ENCODE data around the gene PPP1R15A. TPM values are rescaled to one million over a fixed set of nuclear protein-coding genes. Genes with fewer than 3 reads are reported as not detected.

PPP1R15A gene
- total RNA-seq, 4 donors from 2014 or later: 135 to 191 (median 144) TPM

DNA sequence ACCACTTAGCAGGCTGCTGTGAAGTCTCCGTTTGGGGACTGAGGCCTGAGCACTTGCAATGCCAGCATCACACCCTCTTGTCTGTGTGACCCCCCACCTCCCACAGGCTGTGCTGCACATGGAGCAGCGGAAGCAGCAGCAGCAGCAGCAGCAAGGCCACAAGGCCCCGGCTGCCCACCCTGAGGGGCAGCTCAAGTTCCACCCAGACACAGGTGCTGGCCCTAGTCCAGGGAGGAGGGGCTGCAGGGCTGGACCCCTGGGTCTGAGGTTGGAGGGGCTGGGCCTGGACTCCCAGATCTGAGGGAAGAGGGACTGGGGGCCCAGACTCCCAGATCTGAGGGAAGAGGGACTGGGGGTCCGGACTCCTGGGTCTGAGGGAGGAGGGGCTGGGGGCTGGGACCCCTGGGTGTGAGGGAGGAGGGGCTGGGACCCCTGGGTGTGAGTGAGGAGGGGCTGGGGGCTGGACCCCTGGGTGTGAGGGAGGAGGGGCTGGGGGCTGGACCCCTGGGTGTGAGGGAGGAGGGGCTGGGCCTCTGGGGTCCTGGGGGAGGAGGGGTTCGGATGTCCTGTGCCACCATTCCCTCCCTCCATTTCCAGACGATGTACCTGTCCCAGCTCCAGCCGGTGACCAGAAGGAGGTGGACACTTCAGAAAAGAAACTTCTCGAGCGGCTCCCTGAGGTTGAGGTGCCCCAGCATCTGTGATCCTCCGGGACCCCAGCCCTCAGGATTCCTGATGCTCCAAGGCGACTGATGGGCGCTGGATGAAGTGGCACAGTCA is 49.7 kb downstream of the PPP1R15A start:
- TF ChIP-seq EP300 (IDR thresholded peaks at IDR 0.05) (no peak), POLR2AphosphoS5 (IDR thresholded peaks at IDR 0.05) (no peak), POLR2A (IDR thresholded peaks at IDR 0.05) (no peak)
- TF ChIP-seq, protein P1, sequence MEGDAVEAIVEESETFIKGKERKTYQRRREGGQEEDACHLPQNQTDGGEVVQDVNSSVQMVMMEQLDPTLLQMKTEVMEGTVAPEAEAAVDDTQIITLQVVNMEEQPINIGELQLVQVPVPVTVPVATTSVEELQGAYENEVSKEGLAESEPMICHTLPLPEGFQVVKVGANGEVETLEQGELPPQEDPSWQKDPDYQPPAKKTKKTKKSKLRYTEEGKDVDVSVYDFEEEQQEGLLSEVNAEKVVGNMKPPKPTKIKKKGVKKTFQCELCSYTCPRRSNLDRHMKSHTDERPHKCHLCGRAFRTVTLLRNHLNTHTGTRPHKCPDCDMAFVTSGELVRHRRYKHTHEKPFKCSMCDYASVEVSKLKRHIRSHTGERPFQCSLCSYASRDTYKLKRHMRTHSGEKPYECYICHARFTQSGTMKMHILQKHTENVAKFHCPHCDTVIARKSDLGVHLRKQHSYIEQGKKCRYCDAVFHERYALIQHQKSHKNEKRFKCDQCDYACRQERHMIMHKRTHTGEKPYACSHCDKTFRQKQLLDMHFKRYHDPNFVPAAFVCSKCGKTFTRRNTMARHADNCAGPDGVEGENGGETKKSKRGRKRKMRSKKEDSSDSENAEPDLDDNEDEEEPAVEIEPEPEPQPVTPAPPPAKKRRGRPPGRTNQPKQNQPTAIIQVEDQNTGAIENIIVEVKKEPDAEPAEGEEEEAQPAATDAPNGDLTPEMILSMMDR (IDR thresholded peaks at IDR 0.05): no peak
- WGBS: 84% methylated on average over 8 of the region's 12 CpGs
- Histone ChIP-seq H3K36me3 (peaks cover 57% of the 10 kb centered on the region), H3K9me3 (no peaks in the 10 kb centered on the region), H3K4me1 (peaks cover 3% of the 10 kb centered on the region), H3K4me3 (no peak overlapping the region), H3K27me3 (no peaks in the 10 kb centered on the region), H3K27ac (no peak overlapping the region)
- DNase-seq (ENCODE audit: low spot score in 2 of 2): no peak

DNA sequence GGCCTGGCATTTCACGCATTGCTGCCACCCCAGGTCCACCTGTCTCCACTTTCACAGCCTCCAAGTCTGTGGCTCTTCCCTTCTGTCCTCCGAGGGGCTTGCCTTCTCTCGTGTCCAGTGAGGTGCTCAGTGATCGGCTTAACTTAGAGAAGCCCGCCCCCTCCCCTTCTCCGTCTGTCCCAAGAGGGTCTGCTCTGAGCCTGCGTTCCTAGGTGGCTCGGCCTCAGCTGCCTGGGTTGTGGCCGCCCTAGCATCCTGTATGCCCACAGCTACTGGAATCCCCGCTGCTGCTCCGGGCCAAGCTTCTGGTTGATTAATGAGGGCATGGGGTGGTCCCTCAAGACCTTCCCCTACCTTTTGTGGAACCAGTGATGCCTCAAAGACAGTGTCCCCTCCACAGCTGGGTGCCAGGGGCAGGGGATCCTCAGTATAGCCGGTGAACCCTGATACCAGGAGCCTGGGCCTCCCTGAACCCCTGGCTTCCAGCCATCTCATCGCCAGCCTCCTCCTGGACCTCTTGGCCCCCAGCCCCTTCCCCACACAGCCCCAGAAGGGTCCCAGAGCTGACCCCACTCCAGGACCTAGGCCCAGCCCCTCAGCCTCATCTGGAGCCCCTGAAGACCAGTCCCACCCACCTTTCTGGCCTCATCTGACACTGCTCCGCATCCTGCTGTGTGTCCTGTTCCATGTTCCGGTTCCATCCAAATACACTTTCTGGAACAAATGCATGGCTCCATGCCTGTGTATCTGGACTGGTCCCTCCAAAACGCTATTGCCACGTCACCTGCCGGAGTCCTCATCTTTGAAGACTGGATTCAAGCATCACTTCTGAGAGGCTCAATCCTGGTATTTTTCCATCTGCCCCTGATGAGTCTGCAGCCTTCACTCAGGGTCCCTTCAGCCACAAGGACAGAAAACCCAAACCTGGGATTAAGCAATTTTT is 50.6 kb downstream of the PPP1R15A start:
- Histone ChIP-seq H3K27me3 (no peaks in the 10 kb centered on the region), H3K9me3 (no peaks in the 10 kb centered on the region), H3K4me3 (no peak overlapping the region), H3K36me3 (peaks cover 50% of the 10 kb centered on the region), H3K27ac (no peak overlapping the region), H3K4me1 (peaks cover 7% of the 10 kb centered on the region)
- WGBS: 92% methylated on average over 18 of the region's 18 CpGs
- no peak for TF ChIP-seq POLR2AphosphoS5 (IDR thresholded peaks at IDR 0.05)
- no peak for TF ChIP-seq POLR2A (IDR thresholded peaks at IDR 0.05)
- no peak for TF ChIP-seq EP300 (IDR thresholded peaks at IDR 0.05)
- TF ChIP-seq, protein P1 (IDR thresholded peaks at IDR 0.05): no peak
- no peak for DNase-seq (ENCODE audit: low spot score in 2 of 2)

DNA sequence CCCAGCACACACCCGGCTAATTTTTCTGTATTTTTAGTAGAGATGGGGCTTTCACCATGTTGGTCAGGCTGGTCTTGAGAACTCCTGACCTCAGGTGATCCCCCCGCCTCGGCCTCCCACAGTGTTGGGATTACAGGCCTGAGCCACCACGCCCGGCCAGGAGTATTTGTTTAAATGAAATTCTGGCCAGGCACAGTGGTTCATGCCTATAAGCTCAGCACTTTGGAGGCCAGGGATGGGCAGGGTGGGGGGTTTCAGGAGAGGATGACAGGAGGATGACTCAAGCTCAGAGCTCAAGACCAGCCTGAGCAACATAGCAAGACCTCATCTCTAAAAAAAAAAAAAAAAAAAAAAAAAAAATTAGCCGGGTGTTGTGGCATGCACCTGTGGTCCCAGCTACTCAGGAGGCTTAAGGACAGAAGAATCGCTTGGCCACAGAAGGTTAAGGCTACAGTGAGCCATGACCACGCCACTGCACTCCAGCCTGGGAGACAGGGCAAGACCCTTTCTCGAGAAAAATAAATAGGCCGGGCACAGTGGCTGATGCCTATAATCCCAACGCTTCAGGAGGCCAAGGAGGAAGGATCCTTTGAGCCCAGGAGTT is 53.1 kb downstream of the PPP1R15A start:
- H3K27ac ChIP-seq: no peak overlapping the region
- peaks cover 29% of the 10 kb centered on the region for H3K36me3 ChIP-seq
- H3K4me1 ChIP-seq: peaks cover 7% of the 10 kb centered on the region
- WGBS: 85% methylated on average over 11 of the region's 11 CpGs
- H3K27me3 ChIP-seq: no peaks in the 10 kb centered on the region
- H3K4me3 ChIP-seq: no peak overlapping the region
- no peaks in the 10 kb centered on the region for H3K9me3 ChIP-seq
- TF ChIP-seq POLR2AphosphoS5 (IDR thresholded peaks at IDR 0.05) (no peak), POLR2A (IDR thresholded peaks at IDR 0.05) (no peak), EP300 (IDR thresholded peaks at IDR 0.05) (no peak)
- TF ChIP-seq, protein P1 (IDR thresholded peaks at IDR 0.05): no peak
- no peak for DNase-seq (ENCODE audit: low spot score in 2 of 2)

Other genes with a start within 250 kb of the PPP1R15A start
- gene DBP, start 235.0 kb upstream of the PPP1R15A start, total RNA-seq: 10 to 100 TPM; 11.2 to 22.3 (median 17.8) TPM
- 10 to 100 TPM in 2 of 4 donors, 1 to 10 TPM in 2; 8.8 to 11.0 (median 9.7) TPM for gene CA11, start 226.2 kb upstream of the PPP1R15A start, total RNA-seq
- 1 to 10 TPM in 2 of 4 donors, under 1 TPM in 2; 0.64 to 2.2 (median 1.3) TPM for gene NTN5, start 199.4 kb upstream of the PPP1R15A start, total RNA-seq
- gene FUT2, start 176.4 kb upstream of the PPP1R15A start, total RNA-seq: 10 to 100 TPM in 1 of 4 donors, 1 to 10 TPM in 3; 2.1 to 17.4 (median 4.9) TPM
- 1 to 10 TPM in 3 of 4 donors, under 1 TPM in 1; 0.57 to 1.6 (median 1.5) TPM for gene MAMSTR, start 152.7 kb upstream of the PPP1R15A start, total RNA-seq
- 10 to 100 TPM in 1 of 4 donors, 1 to 10 TPM in 3; 5.1 to 16.1 (median 6.5) TPM for gene RASIP1, start 131.8 kb upstream of the PPP1R15A start, total RNA-seq
- gene IZUMO1, start 125.5 kb upstream of the PPP1R15A start, total RNA-seq: under 1 TPM in 2 of 4 donors, not detected in 2; 0.40 to 0.45 TPM
- gene FUT1, start 119.8 kb upstream of the PPP1R15A start, total RNA-seq: 1 to 10 TPM; 1.2 to 3.9 (median 2.6) TPM
- gene FGF21, start 116.9 kb upstream of the PPP1R15A start, total RNA-seq: not detected
- 10 to 100 TPM; 33.5 to 50.6 (median 38.1) TPM for gene BCAT2, start 61.4 kb upstream of the PPP1R15A start, total RNA-seq
- gene HSD17B14, start 35.9 kb upstream of the PPP1R15A start, total RNA-seq: 1 to 10 TPM; 2.5 to 3.4 (median 3.1) TPM
- 1 to 10 TPM; 2.8 to 5.1 (median 5.0) TPM for gene PLEKHA4, start 3.8 kb upstream of the PPP1R15A start, total RNA-seq
- not detected for gene TULP2, start 26.3 kb downstream of the PPP1R15A start, total RNA-seq
- 100 to 1,000 TPM; 132 to 220 (median 204) TPM for gene NUCB1, start 27.9 kb downstream of the PPP1R15A start, total RNA-seq
- gene DHDH, start 61.3 kb downstream of the PPP1R15A start, total RNA-seq: under 1 TPM in 1 of 4 donors, not detected in 3; 0.59 TPM
- 10 to 100 TPM; 25.1 to 29.6 (median 27.5) TPM for gene BAX, start 82.5 kb downstream of the PPP1R15A start, total RNA-seq
- gene FTL, start 92.9 kb downstream of the PPP1R15A start, total RNA-seq: 1,000 to 10,000 TPM in 3 of 4 donors, 100 to 1,000 TPM in 1; 883 to 1,582 (median 1,278) TPM
- gene GYS1, start 120.9 kb downstream of the PPP1R15A start, total RNA-seq: 10 to 100 TPM; 26.4 to 42.0 (median 31.6) TPM
- gene RUVBL2, start 121.5 kb downstream of the PPP1R15A start, total RNA-seq: 10 to 100 TPM; 37.3 to 70.3 (median 68.8) TPM
- gene LHB, start 144.7 kb downstream of the PPP1R15A start, total RNA-seq: not detected
- not detected for gene CGB3, start 151.9 kb downstream of the PPP1R15A start, total RNA-seq
- not detected for gene CGB2, start 159.5 kb downstream of the PPP1R15A start, total RNA-seq
- not detected for gene CGB1, start 164.5 kb downstream of the PPP1R15A start, total RNA-seq
- gene CGB5, start 171.4 kb downstream of the PPP1R15A start, total RNA-seq: 1 to 10 TPM in 1 of 4 donors, not detected in 3; 2.5 TPM
- gene CGB8, start 176.7 kb downstream of the PPP1R15A start, total RNA-seq: not detected
- gene CGB7, start 185.3 kb downstream of the PPP1R15A start, total RNA-seq: 10 to 100 TPM in 1 of 4 donors, 1 to 10 TPM in 3; 2.9 to 27.4 (median 4.3) TPM
- 10 to 100 TPM in 2 of 4 donors, 1 to 10 TPM in 2; 7.8 to 22.5 (median 13.1) TPM for gene NTF4, start 192.4 kb downstream of the PPP1R15A start, total RNA-seq
- gene KCNA7, start 200.3 kb downstream of the PPP1R15A start, total RNA-seq: not detected
- gene SNRNP70, start 213.0 kb downstream of the PPP1R15A start, total RNA-seq: 100 to 1,000 TPM; 207 to 788 (median 322) TPM
- gene LIN7B, start 241.9 kb downstream of the PPP1R15A start, total RNA-seq: 10 to 100 TPM; 20.0 to 39.8 (median 32.3) TPM
- gene C19orf73, start 246.7 kb downstream of the PPP1R15A start, total RNA-seq: 1 to 10 TPM in 3 of 4 donors, not detected in 1; 5.2 to 9.3 (median 5.9) TPM
- 10 to 100 TPM; 42.7 to 50.1 (median 46.6) TPM for gene PPFIA3, start 247.1 kb downstream of the PPP1R15A start, total RNA-seq

Measured in suprapubic skin (tissue), 4 donors.